22Rv1 (cell line): ENCODE results near the gene CRHR1.

Experiments used
- ZFX ChIP-seq: fragments of 450-650 bp; IDR thresholded peaks from 2 replicates; pipeline ENCODE4 v1.6.1; 2017; ENCODE audit warnings: antibody characterized with exemption, borderline replicate concordance
- TF ChIP-seq, protein P1 (sequence below): fragments of 450-650 bp; IDR thresholded peaks from 2 replicates; pipeline ENCODE4 v1.5.1; 2017; ENCODE audit warnings: mild to moderate bottlenecking

DNA sequence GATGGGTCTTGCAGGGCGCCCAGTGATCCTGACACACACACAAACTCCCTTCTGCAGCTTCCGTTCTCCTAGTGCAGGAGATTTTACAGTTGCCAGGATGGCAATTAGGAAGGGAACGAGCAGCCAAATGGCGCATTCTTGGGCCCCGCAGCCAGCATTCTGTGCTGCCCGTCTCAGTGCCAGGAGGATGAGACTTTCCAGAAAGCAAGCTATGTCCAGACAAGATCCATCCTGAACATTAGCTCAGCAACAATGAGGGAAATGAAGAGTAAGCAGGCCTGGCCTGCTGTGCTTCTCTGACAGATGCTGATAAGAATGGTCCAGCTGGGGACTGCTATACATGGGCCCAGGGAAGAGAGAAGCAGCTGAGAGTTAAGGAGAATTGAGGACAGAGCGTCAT lies 77.0 kb downstream of the CRHR1 start:
- TF ChIP-seq, protein P1, sequence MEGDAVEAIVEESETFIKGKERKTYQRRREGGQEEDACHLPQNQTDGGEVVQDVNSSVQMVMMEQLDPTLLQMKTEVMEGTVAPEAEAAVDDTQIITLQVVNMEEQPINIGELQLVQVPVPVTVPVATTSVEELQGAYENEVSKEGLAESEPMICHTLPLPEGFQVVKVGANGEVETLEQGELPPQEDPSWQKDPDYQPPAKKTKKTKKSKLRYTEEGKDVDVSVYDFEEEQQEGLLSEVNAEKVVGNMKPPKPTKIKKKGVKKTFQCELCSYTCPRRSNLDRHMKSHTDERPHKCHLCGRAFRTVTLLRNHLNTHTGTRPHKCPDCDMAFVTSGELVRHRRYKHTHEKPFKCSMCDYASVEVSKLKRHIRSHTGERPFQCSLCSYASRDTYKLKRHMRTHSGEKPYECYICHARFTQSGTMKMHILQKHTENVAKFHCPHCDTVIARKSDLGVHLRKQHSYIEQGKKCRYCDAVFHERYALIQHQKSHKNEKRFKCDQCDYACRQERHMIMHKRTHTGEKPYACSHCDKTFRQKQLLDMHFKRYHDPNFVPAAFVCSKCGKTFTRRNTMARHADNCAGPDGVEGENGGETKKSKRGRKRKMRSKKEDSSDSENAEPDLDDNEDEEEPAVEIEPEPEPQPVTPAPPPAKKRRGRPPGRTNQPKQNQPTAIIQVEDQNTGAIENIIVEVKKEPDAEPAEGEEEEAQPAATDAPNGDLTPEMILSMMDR = no peak
- TF ChIP-seq ZFX = no peak
